Measurements from ENCODE around the gene RAD51B. TPM values are rescaled to one million over a fixed set of nuclear protein-coding genes. Genes with fewer than 3 reads are reported as not detected.

RAD51B gene
- total and polyA plus RNA-seq, 9 of the 15 experiments (the other 6 are each of a cell fraction or from before 2014, with no cell fraction given), result 8.5 to 17.3 (median 11.3) TPM

- TF ChIP-seq RAD21 (CRISPR knock-in tag; conservative IDR thresholded peaks at IDR 0.05 in 1 of 2, IDR thresholded peaks at IDR 0.05 in 1 of 2) (peak; percentile 26 to 55; a peak in 3 of 4 replicates), SRSF3 (IDR thresholded peaks at IDR 0.05; ENCODE audit: insufficient read depth, low read length) (no peak), CC2D1A (IDR thresholded peaks at IDR 0.05) (no peak)
Observed at GRCh38 chr14:68408680-68409079, 589.1 kb downstream of the RAD51B start (continued).

DNA sequence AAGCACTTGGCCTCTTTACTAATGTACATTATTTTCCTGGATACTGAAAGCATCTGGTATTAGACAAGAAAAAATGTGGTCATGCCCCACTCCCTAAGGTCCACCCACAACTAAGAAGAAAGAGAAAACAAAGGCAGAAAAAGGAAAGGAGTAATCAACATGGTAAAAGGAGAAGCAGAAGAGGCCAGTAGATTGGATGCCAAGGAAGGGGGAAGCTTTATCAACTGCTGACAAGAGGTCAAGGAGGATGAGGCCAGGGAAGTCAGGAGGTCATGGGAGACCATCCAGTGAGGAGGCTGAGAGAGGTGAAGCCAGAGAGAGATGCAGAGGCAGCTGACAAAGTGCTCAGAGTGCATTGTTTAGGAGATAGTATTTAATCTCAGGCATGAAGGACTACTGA lies 589.8 kb downstream of the RAD51B start:
- H3K9ac ChIP-seq (ENCODE audit: insufficient read depth in 1 of 2, low read depth in 2 of 2, low read length in 2 of 2), result no peak overlapping the region
- FAIRE-seq (no peak), ATAC-seq (no peak), DNase-seq (ENCODE audit: extremely low read depth in 1 of 4, low spot score in 3 of 4) (no peak)
- H3K27me3 ChIP-seq (ENCODE audit: control insufficient read depth in 2 of 2, insufficient read depth in 2 of 2, low read length in 2 of 2), result no peaks in the 10 kb centered on the region
- H3K4me2 ChIP-seq (ENCODE audit: insufficient read depth, low read length), result no peak overlapping the region
- no TSS peak for BruUV-seq (replicated peaks)
- peaks cover 0 to 12% of the 10 kb centered on the region in 2 experiments; a peak in 4 of 5 replicates for H3K4me1 ChIP-seq (replicated peaks in 1 of 2; ENCODE audit: control insufficient read depth in 2 of 2, insufficient read depth in 2 of 2, low read length in 2 of 2)
- TF ChIP-seq ZFP36 (IDR thresholded peaks at IDR 0.05; ENCODE audit: low read depth, low read length, partially characterized antibody), result no peak
- TF ChIP-seq BDP1 (IDR thresholded peaks at IDR 0.05; ENCODE audit: insufficient read depth, insufficient read length), result no peak
- no peak for TF ChIP-seq NR2C1 (IDR thresholded peaks at IDR 0.05)
- peak; percentile 34; the same call in 1 of the 2 replicates for TF ChIP-seq NR2C1 (tag; IDR thresholded peaks at IDR 0.05)
- no peak for TF ChIP-seq ZNF253 (CRISPR knock-in tag; conservative IDR thresholded peaks at IDR 0.05)
- no peaks in the 10 kb centered on the region for H3K9me1 ChIP-seq (ENCODE audit: control insufficient read depth, insufficient read depth, low read length)
- H4K20me1 ChIP-seq (replicated peaks; ENCODE audit: control insufficient read depth, insufficient read depth, low read length), result no peaks in the 10 kb centered on the region
- CTCF ChIA-PET (ENCODE audit: low intra/inter-chr PET ratio), result no interaction called here
- H3K79me2 ChIP-seq (ENCODE audit: control insufficient read depth, insufficient read depth, low read length), result no peaks in the 10 kb centered on the region
- in situ Hi-C loops (cut with MboI) (no loop called here), intact Hi-C loops (cut with micrococcal nuclease) (loop anchor here (10.0 kb wide), 1 partner anchor 115 kb away; no protein-coding TSS in a partner anchor)
- POLR2A ChIA-PET, result no interaction called here
- no peaks in the 10 kb centered on the region for H3K9me3 ChIP-seq (replicated peaks; ENCODE audit: control insufficient read depth, insufficient read depth, low read depth, low read length)
- H2AFZ ChIP-seq (ENCODE audit: low read depth, low read length), result no peak overlapping the region
- H3K36me3 ChIP-seq (ENCODE audit: control insufficient read depth, insufficient read depth, low read length), result no peaks in the 10 kb centered on the region
- H3K27ac ChIP-seq (ENCODE audit: extremely low read depth, low read depth, low read length), result no peak overlapping the region
- no peak overlapping the region for H3K4me3 ChIP-seq

Measured in K562 (cell line).